B cell (primary cell): Measurements from ENCODE around the gene RBM26.

Source experiments
- CTCF ChIP-seq: fragments of 200-600 bp; IDR thresholded peaks from one replicate; pipeline ENCODE4 v1.8.0; 2022; ENCODE audit warnings: antibody characterized with exemption, mild to moderate bottlenecking
- EZH2 ChIP-seq: IDR thresholded peaks from 2 replicates; pipeline ENCODE4 v1.6.1; 2012; ENCODE audit warnings: borderline replicate concordance, low read depth, mild to moderate bottlenecking, moderate library complexity, low read length; ENCODE audit not compliant: insufficient read depth, poor library complexity, severe bottlenecking

- TF ChIP-seq EZH2, result no peak
- no peak for TF ChIP-seq CTCF
Observed at GRCh38 chr13:79295906-79296706, 109.9 kb downstream of the RBM26 start.
